ENCODE measurements around the gene CYB561. TPM values are rescaled to one million over a fixed set of nuclear protein-coding genes. Genes with fewer than 3 reads are reported as not detected.

CYB561 gene
- total and polyA plus RNA-seq, 2 donors (not counting 1 experiment from before 2014, with no cell fraction given), result 3.5 to 4.9 TPM

- no peaks in the 10 kb centered on the region for H3K9me3 ChIP-seq (ENCODE audit: control extremely low read depth in 1 of 3, control insufficient read depth in 2 of 3, insufficient read depth in 1 of 3, low read length in 2 of 3)
- H3K4me1 Mint-ChIP-seq, result peaks cover 10% of the 10 kb centered on the region
- intact Hi-C loops (cut with micrococcal nuclease), result no loop called here
- H3K4me3 Mint-ChIP-seq, result no peak overlapping the region
- ChIA-PET POLR2A (no interaction called here), CTCF (no interaction called here)
- H3K27ac ChIP-seq (ENCODE audit: low read length in 2 of 2), result no peak overlapping the region
- H3K27ac Mint-ChIP-seq, result no peak overlapping the region
- DNase-seq, result no peak
- peaks cover 0 to 10% of the 10 kb centered on the region in 2 donors for H3K4me1 ChIP-seq (ENCODE audit: control insufficient read depth in 2 of 2, insufficient read depth in 2 of 2, low read length in 2 of 2)
- H3K36me3 ChIP-seq (replicated peaks in 1 of 2; ENCODE audit: control extremely low read depth in 1 of 2, control insufficient read depth in 1 of 2, extremely low read depth in 1 of 2, insufficient read depth in 2 of 2, low read length in 1 of 2), result no peaks in the 10 kb centered on the region
- TF ChIP-seq CTCF (IDR thresholded peaks at IDR 0.05) (no peak), EZH2 (IDR thresholded peaks at IDR 0.05; ENCODE audit: borderline replicate concordance, insufficient read depth, low read depth, low read length, poor library complexity, severe bottlenecking) (no peak)
- H4K20me1 ChIP-seq (ENCODE audit: control insufficient read depth, insufficient read depth, low read length, poor library complexity, severe bottlenecking), result no peaks in the 10 kb centered on the region
- no peak overlapping the region for H3K9ac ChIP-seq (ENCODE audit: low read length)
- WGBS (ENCODE audit: insufficient coverage), result 94% methylated on average over 21 of the region's 22 CpGs
- no peaks in the 10 kb centered on the region for H3K9me3 Mint-ChIP-seq (ENCODE audit: insufficient read depth)
- H3K27me3 ChIP-seq (replicated peaks in 1 of 4; ENCODE audit: control extremely low read depth in 1 of 4, control insufficient read depth in 3 of 4, insufficient read depth in 4 of 4, low read length in 3 of 4), result no peaks in the 10 kb centered on the region
- no peak overlapping the region for H3K4me2 ChIP-seq (replicated peaks; ENCODE audit: low read depth, low read length, poor library complexity, severe bottlenecking)
- peaks cover 2% of the 10 kb centered on the region for H3K27me3 Mint-ChIP-seq
- H3K79me2 ChIP-seq (ENCODE audit: control insufficient read depth, insufficient read depth, low read length), result no peaks in the 10 kb centered on the region
- no peak overlapping the region for H2AFZ ChIP-seq (ENCODE audit: insufficient read depth, low read depth, low read length, poor library complexity, severe bottlenecking)
- H3K4me3 ChIP-seq (ENCODE audit: control extremely low read depth in 1 of 5, extremely low read depth in 1 of 5, insufficient read depth in 1 of 5, low read depth in 2 of 5, low read length in 4 of 5), result no peak overlapping the region
- ATAC-seq (ENCODE audit: low read depth), result no peak
Observed at GRCh38 chr17:63490858-63491400, 44.8 kb upstream of the CYB561 start.

- DNase-seq (no peak), ATAC-seq (ENCODE audit: low read depth) (no peak)
- intact Hi-C loops (cut with micrococcal nuclease), result no loop called here
- Histone ChIP-seq H2AFZ (ENCODE audit: insufficient read depth, low read depth, low read length, poor library complexity, severe bottlenecking) (no peak overlapping the region), H4K20me1 (ENCODE audit: control insufficient read depth, insufficient read depth, low read length, poor library complexity, severe bottlenecking) (no peaks in the 10 kb centered on the region), H3K9ac (ENCODE audit: low read length) (no peak overlapping the region), H3K4me1 (ENCODE audit: control insufficient read depth in 2 of 2, insufficient read depth in 2 of 2, low read length in 2 of 2) (peaks cover 0 to 10% of the 10 kb centered on the region in 2 donors), H3K27ac (ENCODE audit: low read length in 2 of 2) (no peak overlapping the region), H3K79me2 (ENCODE audit: control insufficient read depth, insufficient read depth, low read length) (no peaks in the 10 kb centered on the region), H3K4me2 (replicated peaks; ENCODE audit: low read depth, low read length, poor library complexity, severe bottlenecking) (no peak overlapping the region), H3K9me3 (ENCODE audit: control extremely low read depth in 1 of 3, control insufficient read depth in 2 of 3, insufficient read depth in 1 of 3, low read length in 2 of 3) (no peaks in the 10 kb centered on the region), H3K4me3 (ENCODE audit: control extremely low read depth in 1 of 5, extremely low read depth in 1 of 5, insufficient read depth in 1 of 5, low read depth in 2 of 5, low read length in 4 of 5) (no peak overlapping the region), H3K27me3 (replicated peaks in 1 of 4; ENCODE audit: control extremely low read depth in 1 of 4, control insufficient read depth in 3 of 4, insufficient read depth in 4 of 4, low read length in 3 of 4) (no peaks in the 10 kb centered on the region), H3K36me3 (replicated peaks in 1 of 2; ENCODE audit: control extremely low read depth in 1 of 2, control insufficient read depth in 1 of 2, extremely low read depth in 1 of 2, insufficient read depth in 2 of 2, low read length in 1 of 2) (no peaks in the 10 kb centered on the region)
- Mint-ChIP-seq H3K9me3 (ENCODE audit: insufficient read depth) (no peaks in the 10 kb centered on the region), H3K27me3 (peaks cover 4% of the 10 kb centered on the region), H3K27ac (no peak overlapping the region), H3K4me1 (peaks cover 11% of the 10 kb centered on the region), H3K4me3 (no peak overlapping the region)
- POLR2A ChIA-PET, result no interaction called here
- 88% methylated on average over 9 of the region's 10 CpGs for WGBS (ENCODE audit: insufficient coverage)
- CTCF ChIA-PET, result no interaction called here
- TF ChIP-seq CTCF (IDR thresholded peaks at IDR 0.05), result no peak
- TF ChIP-seq EZH2 (IDR thresholded peaks at IDR 0.05; ENCODE audit: borderline replicate concordance, insufficient read depth, low read depth, low read length, poor library complexity, severe bottlenecking), result no peak
Observed at GRCh38 chr17:63490329-63490728, 44.2 kb upstream of the CYB561 start.
